Effector CD4-positive, alpha-beta T cell (primary cell): ENCODE results near the gene KRTAP5-2.
"Not testable (repeated sequence)": the region's sequence is repeated elsewhere in the genome, so short reads cannot be mapped to it uniquely, and the experiment has no call there.

Experiments used
- DNase-seq: peaks from one replicate; pipeline ENCODE4 v3.0.0-alpha.2; 2020

Gene KRTAP5-2

GRCh38 chr11:1586699-1587098, 11.4 kb downstream of the KRTAP5-2 start:
- no peak for DNase-seq

DNA sequence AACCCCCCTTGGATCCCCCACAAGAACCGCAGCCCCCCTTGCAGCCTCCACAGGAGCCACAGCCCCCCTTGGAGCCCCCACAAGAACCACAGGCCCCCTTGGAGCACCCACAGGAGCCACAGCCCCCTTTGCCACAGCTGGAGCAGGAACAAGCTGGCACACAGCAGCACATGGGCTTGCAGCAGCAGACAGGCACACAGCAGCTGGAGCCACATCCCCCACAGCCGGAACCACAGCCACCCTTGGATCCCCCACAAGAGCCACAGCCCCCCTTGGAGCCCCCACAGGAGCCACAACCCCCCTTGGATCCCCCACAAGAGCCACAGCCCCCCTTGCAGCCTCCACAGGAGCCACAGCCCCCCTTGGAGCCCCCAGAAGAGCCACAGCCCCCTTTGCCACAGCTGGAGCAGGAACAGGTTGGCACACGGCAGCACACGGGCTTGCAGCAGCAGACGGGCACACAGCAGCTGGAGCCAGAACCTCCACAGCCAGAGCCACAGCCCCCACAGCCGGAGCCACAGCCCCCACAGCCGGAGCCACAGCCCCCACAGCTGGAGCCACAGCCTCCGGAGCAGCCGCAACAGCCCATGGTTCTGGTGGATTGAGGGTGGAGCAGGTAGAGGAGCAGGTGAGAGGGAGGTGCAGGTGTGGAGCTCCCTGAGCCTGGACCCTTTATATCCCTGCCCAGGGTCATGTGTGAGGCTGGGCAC, 13.3 kb downstream of the KRTAP5-2 start, which contains the start of gene KRTAP5-1:
Gene KRTAP5-1 (minus strand): TSS at position 623 of the 710 bp plus-strand sequence. CDS start 34 bp downstream, at position 589.
- DNase-seq = not testable (repeated sequence)

- not testable (repeated sequence) for DNase-seq
These were observed 15.2 kb downstream of the KRTAP5-2 start for GRCh38 chr11:1582909-1583308.

- DNase-seq = no peak
These were observed 16.1 kb downstream of the KRTAP5-2 start for GRCh38 chr11:1581976-1582375.

DNA sequence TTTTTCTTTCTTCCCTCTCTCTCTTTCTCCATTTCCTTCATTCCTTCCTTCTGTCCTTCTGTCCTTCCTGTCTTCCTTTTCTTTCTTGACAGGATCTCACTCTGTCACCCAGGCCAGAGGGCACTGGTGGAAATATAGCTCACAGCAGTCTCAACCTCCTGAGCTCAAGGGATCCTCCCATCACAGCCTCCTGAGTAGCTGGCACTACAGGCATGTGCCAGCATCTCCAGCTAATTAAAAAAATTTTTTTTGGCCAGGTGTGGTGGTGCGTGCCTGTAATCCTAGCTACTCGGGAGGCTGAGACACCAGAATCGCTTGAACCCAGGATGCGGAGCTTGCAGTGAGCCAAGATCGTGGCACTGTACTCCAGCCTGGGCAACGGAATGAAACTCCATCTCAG, 21.3 kb downstream of the KRTAP5-2 start:
- no peak for DNase-seq

DNA sequence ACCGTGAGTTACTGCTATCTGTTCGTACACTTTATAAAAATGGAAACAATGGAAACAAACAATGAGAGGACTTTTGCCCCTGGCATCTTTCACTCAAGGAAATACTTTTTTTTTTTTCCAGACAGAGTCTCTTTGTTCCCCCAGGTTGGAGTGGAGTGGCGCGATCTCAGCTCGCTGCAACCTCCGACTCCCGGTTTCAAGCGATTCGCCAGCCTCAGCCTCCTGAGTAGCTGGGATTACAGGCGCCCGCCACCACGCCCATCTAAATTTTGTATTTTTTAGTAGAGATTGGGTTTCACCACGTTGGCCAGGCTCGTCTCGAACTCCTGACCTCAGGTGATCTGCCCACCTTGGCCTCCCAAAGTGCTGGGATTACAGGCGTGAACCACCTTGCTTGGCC, 22.3 kb downstream of the KRTAP5-2 start:
- DNase-seq = not testable (repeated sequence)

DNA sequence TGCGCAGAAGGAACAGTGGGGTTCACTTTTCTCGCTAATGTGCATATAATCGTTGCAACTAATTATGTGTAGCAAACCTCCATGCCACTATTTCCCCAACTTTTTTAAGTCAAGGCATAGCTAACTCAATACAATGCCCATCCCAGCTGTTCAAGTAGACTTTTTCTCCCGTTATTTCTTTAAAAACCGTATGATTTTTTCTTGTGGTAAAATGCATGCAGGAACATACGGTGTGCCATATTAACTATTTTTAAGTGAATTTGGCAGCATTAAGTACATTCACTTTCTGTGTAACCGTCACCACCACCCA, 23.2 kb downstream of the KRTAP5-2 start:
- no peak for DNase-seq

GRCh38 chr11:1574238-1574932, 23.7 kb downstream of the KRTAP5-2 start:
- peak; percentile 52 for DNase-seq

- no peak for DNase-seq
These were observed 24.2 kb downstream of the KRTAP5-2 start for GRCh38 chr11:1573903-1574237.

GRCh38 chr11:1573077-1573902, 24.8 kb downstream of the KRTAP5-2 start:
- DNase-seq = no peak

DNA sequence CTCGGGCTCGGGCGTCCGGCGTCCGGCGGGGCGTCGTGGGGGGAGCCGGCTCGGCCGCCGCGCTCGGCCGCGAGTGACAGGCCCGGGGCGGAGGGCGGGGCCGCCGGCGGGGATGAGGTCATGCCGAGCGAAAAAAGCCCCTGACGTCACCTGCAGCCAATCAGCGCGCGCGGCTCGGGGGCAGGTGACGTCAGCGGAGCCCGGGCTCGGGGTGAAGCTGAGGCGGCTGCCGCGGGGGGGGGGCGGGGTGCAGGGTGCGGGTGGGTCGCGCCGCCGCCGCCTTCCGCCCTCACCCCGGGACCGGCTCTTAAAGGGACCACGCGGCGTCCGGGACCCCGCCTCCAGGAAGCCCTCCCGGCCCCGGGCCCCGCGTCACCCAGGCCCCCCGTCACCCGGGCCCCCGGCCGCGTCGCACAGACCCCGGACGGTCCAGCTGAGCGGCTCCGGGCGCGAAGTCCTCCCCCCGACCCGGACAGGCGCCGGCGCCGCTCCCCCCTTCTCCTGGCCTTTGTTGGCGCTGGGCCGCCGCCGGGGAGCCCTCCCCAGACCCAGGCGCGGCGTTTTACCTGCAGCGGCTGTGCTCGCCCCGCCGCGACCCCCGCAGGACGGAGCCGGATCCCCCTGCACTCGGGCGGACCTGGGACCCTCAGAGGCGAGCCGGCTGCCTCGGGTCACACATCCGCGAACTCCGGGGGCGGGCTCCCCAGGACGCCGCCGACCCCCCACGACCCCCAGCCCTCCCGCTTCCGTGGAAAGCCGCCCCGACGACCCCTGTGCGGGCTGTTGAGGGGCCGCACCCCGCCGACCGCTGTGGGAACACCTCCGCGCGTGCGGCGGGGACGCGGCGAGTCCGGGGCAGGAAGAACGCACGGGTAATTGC, 25.7 kb downstream of the KRTAP5-2 start, which contains the start of gene DUSP8:
Gene DUSP8 (minus strand): TSS at position 75 of the 880 bp plus-strand sequence. CDS start 6,445 bp downstream, outside the sequence.
- DNase-seq = peak; percentile 95

- DNase-seq = no peak
These were observed 26.3 kb downstream of the KRTAP5-2 start for GRCh38 chr11:1571760-1572196.

- no peak for DNase-seq
These were observed 27.0 kb downstream of the KRTAP5-2 start for GRCh38 chr11:1570896-1571759.

DNA sequence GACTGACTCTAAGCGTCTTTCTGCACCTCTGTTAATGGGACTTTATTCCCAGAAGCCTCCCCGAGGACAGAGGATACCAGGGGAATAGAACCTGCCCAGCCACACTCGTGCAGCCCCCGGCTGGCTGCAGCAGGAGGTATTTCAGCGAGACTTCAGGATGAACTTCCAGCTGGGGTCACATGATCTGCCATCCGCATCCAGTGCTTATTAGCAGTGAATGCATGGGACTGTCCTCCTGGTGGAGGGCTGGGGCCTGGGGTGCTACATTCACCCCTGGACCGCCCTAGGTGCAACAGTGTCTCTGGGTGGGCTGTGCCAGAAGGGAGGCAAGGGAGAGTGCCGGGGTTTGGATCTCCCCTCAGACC, 27.6 kb downstream of the KRTAP5-2 start:
- no peak for DNase-seq

- no peak for DNase-seq
These were observed 28.1 kb downstream of the KRTAP5-2 start for GRCh38 chr11:1570001-1570453.

DNA sequence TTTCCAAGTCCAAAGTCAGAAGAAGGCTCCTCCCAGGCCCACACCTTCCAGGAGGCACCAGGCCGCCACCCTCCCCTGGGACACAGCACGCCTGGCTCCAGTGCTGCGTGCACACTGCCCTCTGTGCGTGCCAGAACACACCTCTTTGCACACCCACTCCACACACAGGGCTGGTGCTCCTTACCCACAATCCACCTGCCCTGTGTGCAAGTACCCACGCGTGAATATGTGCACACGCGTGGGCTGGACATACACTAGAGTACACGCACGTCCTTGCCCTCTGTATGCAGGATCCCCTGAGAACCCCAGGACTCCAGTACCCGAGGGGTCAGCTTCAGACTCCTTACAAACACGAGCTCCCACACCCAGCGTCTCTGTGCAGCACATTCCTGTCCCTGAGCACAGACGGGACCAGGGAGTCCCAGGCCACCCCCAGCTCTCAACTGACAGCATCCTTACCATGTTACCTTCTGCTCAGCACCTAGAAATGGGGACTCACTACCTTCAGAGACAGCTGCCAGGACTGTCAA, 28.8 kb downstream of the KRTAP5-2 start:
- no peak for DNase-seq

DNA sequence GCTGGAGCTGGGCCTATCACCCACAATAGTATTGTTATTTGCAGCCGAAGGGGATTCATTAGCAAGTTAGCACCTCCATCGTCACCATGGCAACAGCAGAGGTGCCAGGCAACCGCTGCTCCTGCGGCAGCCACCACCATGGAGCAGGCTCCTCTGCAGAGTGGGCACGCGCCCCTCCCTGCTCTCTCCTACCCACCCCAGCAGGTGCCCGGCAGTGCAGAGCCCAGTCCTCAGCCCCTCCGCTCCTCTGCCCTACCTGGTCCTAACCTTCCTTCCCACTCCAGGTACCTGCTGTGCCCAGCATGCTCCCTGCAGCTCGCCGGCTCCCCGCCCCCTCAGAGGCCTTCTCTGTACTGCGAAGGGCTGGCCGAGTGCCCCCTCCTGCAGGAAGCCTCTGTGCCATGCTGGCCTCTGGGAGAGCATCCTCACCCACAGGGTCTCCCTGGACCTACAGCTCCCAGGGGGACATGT, 29.6 kb downstream of the KRTAP5-2 start:
- peak; percentile 38 for DNase-seq

- DNase-seq = no peak
These were observed 30.4 kb downstream of the KRTAP5-2 start for GRCh38 chr11:1567721-1568100.

GRCh38 chr11:1567052-1567720, 30.9 kb downstream of the KRTAP5-2 start:
- no peak for DNase-seq

GRCh38 chr11:1566381-1567051, 31.6 kb downstream of the KRTAP5-2 start:
- no peak for DNase-seq
